ENCODE data around the gene CHAF1A.
A peak's percentile ranks its signal among the peaks of the same experiment; 100 is the strongest.

The CHAF1A gene

GRCh38 chr19:4361152-4362046, 41.0 kb upstream of the CHAF1A start:
- H3K36me3 ChIP-seq (ENCODE audit: control insufficient read depth, insufficient read depth, low read length), result peaks cover 80% of the 10 kb centered on the region

GRCh38 chr19:4362101-4362828, 40.2 kb upstream of the CHAF1A start:
- peaks cover 74% of the 10 kb centered on the region for H3K36me3 ChIP-seq (ENCODE audit: control insufficient read depth, insufficient read depth, low read length)
- H3K27me3 ChIP-seq (ENCODE audit: control insufficient read depth, insufficient read depth, low read length), result no peaks in the 10 kb centered on the region
- no peak overlapping the region for H3K4me3 ChIP-seq (ENCODE audit: low read depth, low read length)
- peak overlapping the region; percentile 1 for H3K9ac ChIP-seq (ENCODE audit: low read length)
- peaks cover 20% of the 10 kb centered on the region for H3K4me1 ChIP-seq (ENCODE audit: control insufficient read depth, insufficient read depth, low read length)
- H3K27ac ChIP-seq (ENCODE audit: low read depth, low read length), result peak overlapping the region; percentile 75; the same call in 1 of the 2 replicates
- H3K9me3 ChIP-seq (ENCODE audit: control insufficient read depth, insufficient read depth, low read depth, low read length), result no peaks in the 10 kb centered on the region

More at GRCh38 chr19:4361152-4362046, 41.0 kb upstream of the CHAF1A start:
- H3K9ac ChIP-seq (ENCODE audit: low read length), result peak overlapping the region; percentile 22
- no peaks in the 10 kb centered on the region for H3K9me3 ChIP-seq (ENCODE audit: control insufficient read depth, insufficient read depth, low read depth, low read length)
- no peaks in the 10 kb centered on the region for H3K27me3 ChIP-seq (ENCODE audit: control insufficient read depth, insufficient read depth, low read length)
- H3K4me1 ChIP-seq (ENCODE audit: control insufficient read depth, insufficient read depth, low read length), result peaks cover 20% of the 10 kb centered on the region
- H3K4me3 ChIP-seq (ENCODE audit: low read depth, low read length), result no peak overlapping the region
- peak overlapping the region; percentile 75; the same call in 1 of the 2 replicates for H3K27ac ChIP-seq (ENCODE audit: low read depth, low read length)

DNA sequence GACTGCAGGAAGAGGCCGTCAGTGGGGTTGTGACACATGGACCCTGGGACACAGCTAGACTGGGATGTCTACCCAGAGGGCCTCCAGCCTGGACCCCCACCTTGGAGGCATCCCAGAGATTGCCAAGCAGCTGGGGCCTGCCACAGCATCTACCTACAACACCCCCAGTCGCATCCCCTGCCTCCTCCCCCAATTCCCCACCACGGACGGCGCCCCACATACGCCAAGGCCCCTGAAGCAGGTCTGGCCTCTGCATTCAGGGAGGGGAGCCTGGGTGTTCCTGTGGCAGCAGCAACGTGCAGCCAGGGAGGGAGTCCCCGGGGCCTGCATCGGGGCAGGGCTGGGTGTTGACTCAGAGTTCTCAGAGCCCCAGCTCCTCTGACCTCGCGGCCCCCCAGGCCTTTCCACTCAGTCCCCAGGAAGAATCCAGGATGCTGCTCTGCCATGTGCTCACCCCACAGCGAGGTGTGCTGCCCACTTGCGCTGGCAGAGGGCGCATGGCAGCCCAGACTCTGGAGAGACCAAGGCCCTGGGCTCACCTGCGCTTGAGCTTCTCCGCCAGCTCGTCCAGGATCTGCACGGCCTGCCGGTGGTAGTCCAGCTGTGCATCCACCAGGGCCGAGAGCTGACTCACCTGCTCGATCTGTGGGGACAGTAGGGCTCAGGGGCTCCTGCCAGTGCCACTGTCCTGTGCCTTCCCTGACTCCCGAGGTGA, 39.5 kb upstream of the CHAF1A start:
- no peak overlapping the region for H3K27ac ChIP-seq (ENCODE audit: low read depth, low read length)
- no peak overlapping the region for H3K9ac ChIP-seq (ENCODE audit: low read length)
- H3K36me3 ChIP-seq (ENCODE audit: control insufficient read depth, insufficient read depth, low read length), result peaks cover 70% of the 10 kb centered on the region
- no peaks in the 10 kb centered on the region for H3K27me3 ChIP-seq (ENCODE audit: control insufficient read depth, insufficient read depth, low read length)
- H3K4me3 ChIP-seq (ENCODE audit: low read depth, low read length), result no peak overlapping the region
- no peaks in the 10 kb centered on the region for H3K9me3 ChIP-seq (ENCODE audit: control insufficient read depth, insufficient read depth, low read depth, low read length)
- peaks cover 22% of the 10 kb centered on the region for H3K4me1 ChIP-seq (ENCODE audit: control insufficient read depth, insufficient read depth, low read length)

DNA sequence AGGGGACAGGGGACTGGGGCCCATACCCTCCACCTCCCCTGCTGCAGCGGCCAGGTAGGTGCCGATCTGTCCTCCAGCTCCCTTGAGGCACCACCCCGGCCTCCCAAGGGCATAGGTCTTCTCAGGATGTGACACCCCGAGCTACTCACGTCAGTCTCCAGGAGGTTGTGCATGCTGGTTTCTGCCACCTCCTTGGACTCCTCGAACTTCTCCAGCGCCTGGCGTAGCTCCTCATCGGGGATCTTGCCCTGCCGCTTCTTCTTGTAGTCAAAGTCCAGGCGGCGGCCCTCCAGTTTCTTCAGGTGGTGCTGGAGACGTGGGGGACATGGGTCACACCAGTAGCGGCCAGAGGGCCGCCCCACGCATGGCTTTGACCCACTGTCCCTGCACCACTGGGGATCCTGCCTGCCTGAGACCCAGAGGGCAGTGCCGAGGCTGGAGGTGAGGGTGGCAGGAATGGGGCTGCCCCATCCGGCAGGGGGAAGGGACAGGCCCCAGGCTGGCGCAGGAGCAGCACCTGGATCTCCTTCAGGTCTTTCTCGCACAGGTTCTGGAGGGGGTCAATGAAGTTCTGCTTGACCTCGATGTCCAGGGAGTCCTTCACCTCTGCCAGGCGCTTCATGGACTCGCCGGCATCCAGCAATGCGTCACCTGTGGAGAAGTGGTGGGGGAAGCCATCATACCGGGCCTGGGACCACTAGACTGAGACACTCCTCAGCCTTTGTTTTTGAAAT, 38.7 kb upstream of the CHAF1A start:
- H3K4me3 ChIP-seq (ENCODE audit: low read depth, low read length), result no peak overlapping the region
- H3K27ac ChIP-seq (ENCODE audit: low read depth, low read length), result no peak overlapping the region
- no peaks in the 10 kb centered on the region for H3K9me3 ChIP-seq (ENCODE audit: control insufficient read depth, insufficient read depth, low read depth, low read length)
- H3K4me1 ChIP-seq (ENCODE audit: control insufficient read depth, insufficient read depth, low read length), result peaks cover 28% of the 10 kb centered on the region
- peaks cover 65% of the 10 kb centered on the region for H3K36me3 ChIP-seq (ENCODE audit: control insufficient read depth, insufficient read depth, low read length)
- H3K9ac ChIP-seq (ENCODE audit: low read length), result no peak overlapping the region
- H3K27me3 ChIP-seq (ENCODE audit: control insufficient read depth, insufficient read depth, low read length), result no peaks in the 10 kb centered on the region

DNA sequence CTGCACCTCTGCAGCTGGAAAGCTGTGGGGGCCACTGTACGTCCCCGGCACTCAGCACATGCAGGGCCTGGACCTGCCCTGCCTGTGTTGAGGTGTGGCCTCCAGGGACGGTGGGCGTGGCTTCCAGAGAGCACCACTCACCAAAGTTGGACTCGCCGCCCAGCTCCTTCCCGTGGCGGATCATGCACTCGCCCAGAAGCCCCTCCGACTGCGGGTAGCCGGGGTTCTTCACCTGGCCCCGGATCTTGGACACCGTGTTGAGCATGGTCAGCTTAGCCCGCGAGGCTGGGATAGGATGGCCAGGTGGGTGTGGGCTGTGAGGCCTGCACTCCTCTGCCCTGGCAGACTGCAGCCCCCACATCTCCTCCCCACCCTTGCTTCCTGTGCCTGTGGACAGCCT, 37.1 kb upstream of the CHAF1A start:
- H3K9ac ChIP-seq (ENCODE audit: low read length), result no peak overlapping the region
- no peaks in the 10 kb centered on the region for H3K9me3 ChIP-seq (ENCODE audit: control insufficient read depth, insufficient read depth, low read depth, low read length)
- no peak overlapping the region for H3K4me3 ChIP-seq (ENCODE audit: low read depth, low read length)
- peaks cover 41% of the 10 kb centered on the region for H3K4me1 ChIP-seq (ENCODE audit: control insufficient read depth, insufficient read depth, low read length)
- H3K27ac ChIP-seq (ENCODE audit: low read depth, low read length), result no peak overlapping the region
- no peaks in the 10 kb centered on the region for H3K27me3 ChIP-seq (ENCODE audit: control insufficient read depth, insufficient read depth, low read length)
- peaks cover 50% of the 10 kb centered on the region for H3K36me3 ChIP-seq (ENCODE audit: control insufficient read depth, insufficient read depth, low read length)

- no peak overlapping the region for H3K9ac ChIP-seq (ENCODE audit: low read length)
- H3K9me3 ChIP-seq (ENCODE audit: control insufficient read depth, insufficient read depth, low read depth, low read length), result no peaks in the 10 kb centered on the region
- H3K4me3 ChIP-seq (ENCODE audit: low read depth, low read length), result no peak overlapping the region
- H3K27me3 ChIP-seq (ENCODE audit: control insufficient read depth, insufficient read depth, low read length), result no peaks in the 10 kb centered on the region
- H3K36me3 ChIP-seq (ENCODE audit: control insufficient read depth, insufficient read depth, low read length), result peaks cover 43% of the 10 kb centered on the region
- no peak overlapping the region for H3K27ac ChIP-seq (ENCODE audit: low read depth, low read length)
- H3K4me1 ChIP-seq (ENCODE audit: control insufficient read depth, insufficient read depth, low read length), result peaks cover 34% of the 10 kb centered on the region
These were observed 36.4 kb upstream of the CHAF1A start for GRCh38 chr19:4365791-4366665.

DNA sequence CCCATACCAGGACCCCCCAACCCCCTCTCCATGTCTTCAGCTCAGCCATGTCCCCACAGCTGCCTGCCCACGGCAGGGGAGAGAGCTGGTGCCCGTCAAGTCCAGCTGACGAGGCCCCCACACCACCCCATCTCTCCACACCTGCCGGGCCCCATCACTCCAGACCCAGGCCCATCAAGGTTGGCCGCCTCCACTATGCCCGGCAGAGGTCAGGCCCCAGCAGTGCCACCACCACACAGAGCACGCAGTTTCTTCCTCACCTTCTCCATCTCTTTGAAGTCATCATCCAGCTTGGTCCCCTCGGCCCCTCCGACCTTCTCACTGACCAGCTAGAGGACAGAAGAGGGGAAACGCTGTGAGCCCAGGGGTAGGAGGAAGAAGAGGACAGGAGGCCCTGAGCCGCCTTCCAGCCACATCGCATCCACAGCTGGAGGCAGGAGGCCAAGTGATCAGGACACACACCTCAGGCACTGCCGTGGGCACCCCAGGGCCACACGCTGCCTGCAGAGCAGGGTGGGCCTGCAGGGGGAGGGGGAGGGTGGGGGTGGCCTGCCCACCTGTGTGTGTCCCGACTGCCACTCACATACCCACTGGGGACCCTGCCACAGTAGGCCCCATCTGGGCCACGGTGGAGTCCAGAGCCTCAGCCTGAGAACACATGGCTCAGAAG, 35.6 kb upstream of the CHAF1A start:
- peaks cover 41% of the 10 kb centered on the region for H3K36me3 ChIP-seq (ENCODE audit: control insufficient read depth, insufficient read depth, low read length)
- no peaks in the 10 kb centered on the region for H3K27me3 ChIP-seq (ENCODE audit: control insufficient read depth, insufficient read depth, low read length)
- H3K4me1 ChIP-seq (ENCODE audit: control insufficient read depth, insufficient read depth, low read length), result peaks cover 31% of the 10 kb centered on the region
- H3K4me3 ChIP-seq (ENCODE audit: low read depth, low read length), result no peak overlapping the region
- H3K27ac ChIP-seq (ENCODE audit: low read depth, low read length), result no peak overlapping the region
- no peak overlapping the region for H3K9ac ChIP-seq (ENCODE audit: low read length)
- H3K9me3 ChIP-seq (ENCODE audit: control insufficient read depth, insufficient read depth, low read depth, low read length), result no peaks in the 10 kb centered on the region

DNA sequence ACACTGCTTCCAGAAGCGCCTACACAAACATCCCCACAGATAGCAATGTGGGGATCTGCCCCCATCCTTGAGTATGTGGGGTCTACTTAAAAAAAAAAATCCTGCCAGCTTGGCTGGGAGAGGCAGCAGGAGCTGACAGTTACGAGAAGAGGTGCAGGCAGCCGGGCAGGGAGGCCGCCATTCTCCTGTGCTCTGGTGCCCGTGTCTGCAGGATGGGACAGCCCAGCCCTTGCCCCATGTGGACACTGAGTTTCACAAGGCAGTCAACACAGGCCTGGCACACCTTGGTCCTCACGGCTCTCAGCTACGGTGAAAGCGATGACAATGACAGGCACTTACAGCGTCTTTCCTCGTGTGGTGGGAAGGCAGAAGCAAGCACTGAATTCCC, 35.1 kb upstream of the CHAF1A start:
- Histone ChIP-seq H3K36me3 (ENCODE audit: control insufficient read depth, insufficient read depth, low read length) (peaks cover 35% of the 10 kb centered on the region), H3K9me3 (ENCODE audit: control insufficient read depth, insufficient read depth, low read depth, low read length) (no peaks in the 10 kb centered on the region), H3K4me1 (ENCODE audit: control insufficient read depth, insufficient read depth, low read length) (peaks cover 27% of the 10 kb centered on the region), H3K4me3 (ENCODE audit: low read depth, low read length) (no peak overlapping the region), H3K27ac (ENCODE audit: low read depth, low read length) (no peak overlapping the region), H3K27me3 (ENCODE audit: control insufficient read depth, insufficient read depth, low read length) (no peaks in the 10 kb centered on the region), H3K9ac (ENCODE audit: low read length) (no peak overlapping the region)

DNA sequence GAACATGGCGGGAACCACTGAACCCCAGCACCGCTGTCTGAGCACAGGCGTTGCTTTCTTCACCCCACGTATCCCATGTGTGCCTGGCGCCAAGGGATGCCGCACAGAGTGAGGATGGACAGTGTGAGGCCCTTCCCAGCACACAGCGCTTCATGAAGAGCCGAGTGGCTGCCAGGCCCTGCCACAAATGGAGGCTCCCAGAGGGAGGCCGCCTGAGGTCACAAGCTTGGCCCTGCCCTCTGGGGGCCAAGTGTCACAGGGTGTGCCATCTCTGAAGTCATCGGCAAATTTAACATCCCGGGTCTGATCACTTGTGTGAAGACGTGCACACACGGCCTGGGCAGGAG, 34.7 kb upstream of the CHAF1A start:
- Histone ChIP-seq H3K4me1 (ENCODE audit: control insufficient read depth, insufficient read depth, low read length) (peaks cover 22% of the 10 kb centered on the region), H3K27me3 (ENCODE audit: control insufficient read depth, insufficient read depth, low read length) (no peaks in the 10 kb centered on the region), H3K9ac (ENCODE audit: low read length) (no peak overlapping the region), H3K4me3 (ENCODE audit: low read depth, low read length) (no peak overlapping the region), H3K27ac (ENCODE audit: low read depth, low read length) (no peak overlapping the region), H3K36me3 (ENCODE audit: control insufficient read depth, insufficient read depth, low read length) (peaks cover 31% of the 10 kb centered on the region), H3K9me3 (ENCODE audit: control insufficient read depth, insufficient read depth, low read depth, low read length) (no peaks in the 10 kb centered on the region)
